HepG2 (cell line): ENCODE measurements around the gene TGM2. TPM values are rescaled to one million over a fixed set of nuclear protein-coding genes. Genes with fewer than 3 reads are reported as not detected.
A peak's percentile ranks its signal among the peaks of the same experiment; 100 is the strongest.

Source experiments
- FOXM1 ChIP-seq: sonication (generic); formaldehyde crosslinking; IDR thresholded peaks from 2 replicates; pipeline ENCODE4 v1.5.0; 2020; ENCODE audit warnings: missing genetic modification reagents
- FUBP1 ChIP-seq: sonication (generic); formaldehyde crosslinking; IDR thresholded peaks from 2 replicates; pipeline ENCODE4 v1.5.1; 2020; ENCODE audit warnings: missing genetic modification reagents, mild to moderate bottlenecking, borderline replicate concordance
- KLF11 ChIP-seq: IDR thresholded peaks from 2 replicates; pipeline ENCODE4 v1.6.1; 2016; ENCODE audit warnings: missing compliant biosample characterization
- MBNL3 ChIP-seq: fragments of 250-450 bp; sonication (Bioruptor Pico); conservative IDR thresholded peaks from 2 replicates; pipeline ENCODE4 v1.8.0; 2022; ENCODE audit warnings: mild to moderate bottlenecking, inconsistent platforms
- TBP ChIP-seq: sonication (generic); formaldehyde crosslinking; IDR thresholded peaks from 2 replicates; pipeline ENCODE4 v1.5.0; 2020; ENCODE audit warnings: missing genetic modification reagents
- TCF12 ChIP-seq, 2 experiments: fragments of 450-650 bp in 1 of 2; sonication (generic) in 1 of 2; formaldehyde crosslinking in 1 of 2; IDR thresholded peaks; 2 replicates each; pipeline versions ENCODE4 v1.6.1 to v1.8.0; 2017 to 2022; ENCODE audit warnings: antibody characterized with exemption in 1 of 2, mild to moderate bottlenecking in 1 of 2, missing genetic modification reagents in 1 of 2, moderate library complexity in 1 of 2
- ZHX2 ChIP-seq, 2 experiments: sonication (generic) in 1 of 2; formaldehyde crosslinking in 1 of 2; IDR thresholded peaks; 2 replicates each; pipeline versions ENCODE4 v1.6.1 to v1.9.0; 2014 to 2022; ENCODE audit warnings: antibody characterized with exemption in 1 of 2, borderline replicate concordance in 1 of 2, inconsistent platforms in 1 of 2, low read depth in 1 of 2, missing genetic modification reagents in 1 of 2
- ZKSCAN5 ChIP-seq: sonication (generic); formaldehyde crosslinking; IDR thresholded peaks from 2 replicates; pipeline ENCODE4 v1.5.1; 2020; ENCODE audit warnings: mild to moderate bottlenecking, missing genetic modification reagents
- ZNF512B ChIP-seq: sonication (generic); formaldehyde crosslinking; IDR thresholded peaks from 2 replicates; pipeline ENCODE4 v1.5.1; 2020; ENCODE audit warnings: missing genetic modification reagents, mild to moderate bottlenecking, borderline replicate concordance
- ZNF615 ChIP-seq: sonication (generic); formaldehyde crosslinking; IDR thresholded peaks from 2 replicates; pipeline ENCODE4 v1.5.0; 2020; ENCODE audit warnings: mild to moderate bottlenecking, missing genetic modification reagents, borderline replicate concordance
- ZNF687 ChIP-seq: sonication (generic); formaldehyde crosslinking; IDR thresholded peaks from 2 replicates; pipeline ENCODE4 v1.5.1; 2020; ENCODE audit warnings: mild to moderate bottlenecking, missing genetic modification reagents, moderate library complexity
- ZNF709 ChIP-seq: sonication (generic); formaldehyde crosslinking; IDR thresholded peaks from 2 replicates; pipeline ENCODE4 v1.5.0; 2020; ENCODE audit warnings: mild to moderate bottlenecking, missing genetic modification reagents
- polyA plus RNA-seq, 8 experiments: library from polyadenylated mRNA; depleted of rRNA in 3 of 8; stranded (reverse) in 7 of 8; unstranded in 1 of 8; fragments of >200 nt; fragmentation: Illumina TruSeq in 4 of 8; extraction: Trizol in 4 of 8; gene quantifications; 2 replicates each; pipeline versions ENCODE4 v1.2.1 to v1.2.3, GENCODE V29; 2011 to 2016; ENCODE audit warnings: low read depth in 4 of 8, missing spikeins in 1 of 8, mixed read lengths in 1 of 8; ENCODE audit not compliant: insufficient read depth in 1 of 8
- total RNA-seq, 5 experiments: library from RNA; depleted of rRNA; stranded (reverse); fragments of >200 nt; fragmentation: Illumina TruSeq; extraction: Trizol; gene quantifications; 2 replicates each; pipeline ENCODE4 v1.2.3, GENCODE V29; 2016; ENCODE audit warnings: low read depth in 1 of 5

Gene TGM2
- total and polyA plus RNA-seq, 2 of the 13 experiments (the other 11 are each of a cell fraction or from before 2014, with no cell fraction given) = 4.2 to 46.4 TPM

- TF ChIP-seq ZHX2 (IDR thresholded peaks at IDR 0.05; ENCODE audit: low read depth) (no peak), ZHX2 (CRISPR knock-in tag; IDR thresholded peaks at IDR 0.05; ENCODE audit: borderline replicate concordance) (no peak), ZNF709 (CRISPR knock-in tag) (no peak), ZNF512B (CRISPR knock-in tag) (no peak), FUBP1 (no peak), TCF12 (IDR thresholded peaks at IDR 0.05) (no peak), TCF12 (CRISPR knock-in tag; IDR thresholded peaks at IDR 0.05) (no peak), ZNF687 (CRISPR knock-in tag) (peak; percentile 51), MBNL3 (CRISPR knock-in tag) (no peak), KLF11 (CRISPR knock-in tag) (no peak), ZKSCAN5 (no peak), TBP (CRISPR knock-in tag) (no peak), ZNF615 (CRISPR knock-in tag) (no peak), FOXM1 (CRISPR knock-in tag) (no peak)
Measured at GRCh38 chr20:38173237-38174156, 8.4 kb upstream of the TGM2 start (continued).
